RWPE1 (cell line): ENCODE measurements around the gene HLF.

Source experiments
- CTCF ChIA-PET: fragments of 350-600 bp; sonication (Branson Sonifier 250); formaldehyde crosslinking; extraction: SDS; loops from one replicate; lab custom pipeline; 2021; lab: Yijun Ruan, JAX
- POLR2A ChIA-PET: fragments of 400-600 bp; formaldehyde crosslinking; extraction: SDS; loops from one replicate; lab custom pipeline; 2020; ENCODE audit warnings: antibody characterized with exemption; ENCODE audit not compliant: low non-redundant PET; lab: Yijun Ruan, JAX
- DNase-seq: peaks from one replicate; pipeline ENCODE4 v3.0.0; 2012; ENCODE audit warnings: low spot score
- H3K27ac ChIP-seq: fragments of 450-650 bp; 2 replicates; pipeline ENCODE4 v1.5.1; 2017
- TF ChIP-seq, protein P1 (sequence below): fragments of 450-650 bp; conservative IDR thresholded peaks from 2 replicates; pipeline ENCODE4 v1.5.1; 2017; ENCODE audit warnings: low read depth, mild to moderate bottlenecking

HLF gene

DNA sequence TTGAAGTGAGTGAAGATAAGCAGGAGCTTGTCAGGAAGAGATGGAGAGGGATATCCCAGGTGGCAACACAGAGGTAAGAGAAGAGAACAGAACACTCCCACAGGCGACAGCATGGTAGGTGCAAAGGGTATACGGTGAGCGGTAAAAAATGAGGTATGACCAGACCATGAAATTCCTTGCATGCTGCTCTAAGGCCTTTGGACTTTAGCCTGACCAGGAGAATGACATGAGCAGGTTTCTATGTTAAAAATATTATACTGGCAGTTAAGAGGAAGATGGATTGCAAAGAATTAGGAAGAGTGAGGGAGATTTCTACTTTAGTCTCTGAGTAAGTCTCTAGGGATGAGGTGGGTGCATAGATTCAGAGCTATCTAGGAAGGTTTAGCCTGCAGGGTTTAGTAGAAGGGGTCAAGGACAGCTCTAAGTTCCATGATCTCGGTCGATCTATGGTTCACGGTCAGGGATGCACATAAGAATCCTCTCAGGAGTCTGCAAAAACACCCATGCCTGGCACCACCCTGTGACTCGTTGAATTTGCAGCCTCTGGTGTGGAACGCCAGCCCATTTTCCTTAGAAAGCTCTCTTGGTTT is 65.7 kb downstream of the HLF start:
- no peak for DNase-seq
- TF ChIP-seq, protein P1, sequence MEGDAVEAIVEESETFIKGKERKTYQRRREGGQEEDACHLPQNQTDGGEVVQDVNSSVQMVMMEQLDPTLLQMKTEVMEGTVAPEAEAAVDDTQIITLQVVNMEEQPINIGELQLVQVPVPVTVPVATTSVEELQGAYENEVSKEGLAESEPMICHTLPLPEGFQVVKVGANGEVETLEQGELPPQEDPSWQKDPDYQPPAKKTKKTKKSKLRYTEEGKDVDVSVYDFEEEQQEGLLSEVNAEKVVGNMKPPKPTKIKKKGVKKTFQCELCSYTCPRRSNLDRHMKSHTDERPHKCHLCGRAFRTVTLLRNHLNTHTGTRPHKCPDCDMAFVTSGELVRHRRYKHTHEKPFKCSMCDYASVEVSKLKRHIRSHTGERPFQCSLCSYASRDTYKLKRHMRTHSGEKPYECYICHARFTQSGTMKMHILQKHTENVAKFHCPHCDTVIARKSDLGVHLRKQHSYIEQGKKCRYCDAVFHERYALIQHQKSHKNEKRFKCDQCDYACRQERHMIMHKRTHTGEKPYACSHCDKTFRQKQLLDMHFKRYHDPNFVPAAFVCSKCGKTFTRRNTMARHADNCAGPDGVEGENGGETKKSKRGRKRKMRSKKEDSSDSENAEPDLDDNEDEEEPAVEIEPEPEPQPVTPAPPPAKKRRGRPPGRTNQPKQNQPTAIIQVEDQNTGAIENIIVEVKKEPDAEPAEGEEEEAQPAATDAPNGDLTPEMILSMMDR: no peak
- ChIA-PET CTCF (no interaction called here), POLR2A (no interaction called here)
- H3K27ac ChIP-seq: no peak overlapping the region

GRCh38 chr17:55332296-55333041 is 67.7 kb downstream of the HLF start:
- TF ChIP-seq, protein P1: no peak
- no peak for DNase-seq
- ChIA-PET CTCF (no interaction called here), POLR2A (no interaction called here)
- H3K27ac ChIP-seq: no peak overlapping the region

DNA sequence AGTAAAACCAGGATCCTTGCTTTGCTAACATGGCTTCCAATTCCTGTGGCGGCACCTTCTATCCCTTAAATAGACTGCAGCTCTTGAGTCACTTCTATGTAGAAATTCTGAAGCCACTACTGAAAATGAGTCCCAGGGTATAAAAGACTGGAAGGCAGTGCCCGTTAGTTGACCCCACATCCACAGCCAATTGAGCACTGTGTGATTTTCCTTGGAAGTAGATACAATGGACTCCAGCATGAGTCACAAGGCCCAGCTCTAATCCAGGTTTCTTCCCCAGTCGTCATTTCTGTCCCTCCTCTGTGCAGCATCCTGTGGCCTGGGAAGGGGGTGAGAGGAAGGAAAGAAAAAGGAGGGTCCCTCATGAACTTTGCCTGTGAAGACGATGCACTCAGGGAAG is 69.5 kb downstream of the HLF start:
- ChIA-PET CTCF (no interaction called here), POLR2A (no interaction called here)
- DNase-seq: no peak
- no peak overlapping the region for H3K27ac ChIP-seq
- TF ChIP-seq, protein P1: no peak

DNA sequence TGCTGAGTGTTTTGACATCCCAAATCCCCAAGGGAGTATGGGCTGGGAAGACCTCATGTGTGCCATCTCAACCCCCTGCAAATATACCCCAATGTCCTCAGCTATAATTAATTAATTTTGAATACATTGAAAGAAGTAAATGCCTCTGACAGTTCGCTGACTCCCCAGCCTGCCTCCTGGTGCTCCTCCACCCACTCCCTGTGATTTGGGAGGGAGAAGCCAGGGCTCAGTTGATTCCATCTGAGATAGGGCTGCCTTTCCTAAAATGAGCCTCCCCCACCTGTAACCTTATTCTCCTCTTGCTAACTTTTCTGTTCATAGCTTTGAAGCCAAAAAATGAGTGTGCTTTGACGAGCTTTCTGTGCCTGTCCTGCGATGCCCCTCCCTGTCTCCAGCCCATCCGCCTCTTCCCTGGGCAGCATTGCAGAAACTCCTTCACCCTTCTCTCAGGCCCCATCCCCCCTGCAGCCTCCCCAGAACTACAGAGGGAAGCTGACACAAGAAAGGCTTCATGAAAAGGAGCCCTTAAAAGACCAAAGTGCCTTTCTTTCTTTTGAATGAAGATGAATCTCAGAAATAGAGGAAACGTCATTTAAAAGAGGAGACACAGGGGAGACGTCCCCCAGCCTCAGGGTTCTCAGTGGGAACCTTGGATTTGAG is 70.3 kb downstream of the HLF start:
- POLR2A ChIA-PET: no interaction called here
- H3K27ac ChIP-seq: no peak overlapping the region
- TF ChIP-seq, protein P1: no peak
- no peak for DNase-seq
- CTCF ChIA-PET: interaction anchor here (0.6 kb wide), 1 partner anchor 178 kb away, joined by 5 read pairs; no protein-coding TSS in a partner anchor

- POLR2A ChIA-PET: no interaction called here
- CTCF ChIA-PET: interaction anchor here (0.6 kb wide), 1 partner anchor 179 kb away, joined by 5 read pairs; no protein-coding TSS in a partner anchor
- TF ChIP-seq, protein P1: no peak
- H3K27ac ChIP-seq: no peak overlapping the region
- DNase-seq: no peak
Measured at GRCh38 chr17:55335625-55336024, 70.9 kb downstream of the HLF start.

- POLR2A ChIA-PET: no interaction called here
- TF ChIP-seq, protein P1: no peak
- H3K27ac ChIP-seq: no peak overlapping the region
- CTCF ChIA-PET: no interaction called here
- no peak for DNase-seq
Measured at GRCh38 chr17:55336426-55336825, 71.7 kb downstream of the HLF start.
